SK-N-SH (cell line): ENCODE measurements around the gene IL6ST.
"Not testable (repeated sequence)": the region's sequence is repeated elsewhere in the genome, so short reads cannot be mapped to it uniquely, and the experiment has no call there.

Experiments
- CTCF ChIP-seq: fragments of 200-600 bp; sonication (generic); IDR thresholded peaks from 2 replicates; pipeline ENCODE4 v1.6.1; 2017; ENCODE audit warnings: antibody characterized with exemption, mild to moderate bottlenecking, moderate library complexity
- FOXJ3 ChIP-seq: sonication (generic); formaldehyde crosslinking; IDR thresholded peaks from 2 replicates; pipeline ENCODE4 v1.5.1; 2020; ENCODE audit warnings: mild to moderate bottlenecking, missing genetic modification reagents
- MAX ChIP-seq: IDR thresholded peaks from 2 replicates; pipeline ENCODE4 v1.4.0; 2012; ENCODE audit warnings: low read depth
- POLR2AphosphoS5 ChIP-seq: IDR thresholded peaks from 2 replicates; pipeline ENCODE4 v1.6.1; 2012; ENCODE audit warnings: low read depth, low read length
- RAD21 ChIP-seq: IDR thresholded peaks from 2 replicates; pipeline ENCODE4 v1.6.1; 2012; ENCODE audit warnings: mild to moderate bottlenecking, low read length
- RCOR1 ChIP-seq: fragments of 150-350 bp; IDR thresholded peaks from 2 replicates; pipeline ENCODE4 v1.6.1; 2017; ENCODE audit warnings: antibody characterized with exemption, low read length
- REST ChIP-seq: IDR thresholded peaks from 2 replicates; pipeline ENCODE4 v1.6.1; 2012; ENCODE audit warnings: mild to moderate bottlenecking, low read depth, low read length, moderate library complexity
- RFX5 ChIP-seq: IDR thresholded peaks from 2 replicates; pipeline ENCODE4 v1.6.1; 2012; ENCODE audit warnings: mild to moderate bottlenecking, improper control_type of control experiment, low read length

- not testable (repeated sequence) for TF ChIP-seq POLR2AphosphoS5; FOXJ3 (CRISPR knock-in tag); CTCF; RCOR1; RAD21; RFX5; REST; MAX
Observed at GRCh38 chr5:56038206-56038605, 43.4 kb upstream of the IL6ST start.
